ENCODE data around the gene ASB9. TPM values are rescaled to one million over a fixed set of nuclear protein-coding genes. Genes with fewer than 3 reads are reported as not detected.

Gene ASB9
- 10 to 100 TPM in 1 of 2 donors, 1 to 10 TPM in 1; 2.8 to 11.3 TPM for total RNA-seq
- 1 to 10 TPM; 2.4 to 3.1 TPM for polyA plus RNA-seq

- Histone ChIP-seq H3K9me3 (ENCODE audit: control insufficient read depth in 4 of 4, low read length in 3 of 4) (no peaks in the 10 kb centered on the region), H3K9ac (ENCODE audit: low read depth in 1 of 2, low read length in 2 of 2) (peak within 1 kb of the TSS; percentile 47 to 75), H3K4me3 (ENCODE audit: low read depth in 1 of 3, low read length in 3 of 3) (peak within 1 kb of the TSS in 1 of 3 donors; percentile 23), H3K36me3 (ENCODE audit: control insufficient read depth in 4 of 4, insufficient read depth in 3 of 4, low read depth in 1 of 4, low read length in 3 of 4) (peaks cover 0 to 2% (median 0%) of the 10 kb centered on the region in 4 donors), H3K4me1 (ENCODE audit: control insufficient read depth in 4 of 4, insufficient read depth in 4 of 4, low read length in 3 of 4) (peaks cover 4 to 15% (median 9%) of the 10 kb centered on the region in 4 donors), H3K27ac (ENCODE audit: low read depth in 1 of 2, low read length in 2 of 2) (peak within 1 kb of the TSS; percentile 85 to 88), H3K27me3 (ENCODE audit: control insufficient read depth in 4 of 4, insufficient read depth in 4 of 4, low read length in 3 of 4) (no peaks in the 10 kb centered on the region)
- peak; percentile 49 for DNase-seq (ENCODE audit: low spot score)
- TF ChIP-seq CTCF (IDR thresholded peaks at IDR 0.05; ENCODE audit: low read depth, low read length, missing input control) (no peak), TAF1 (conservative IDR thresholded peaks at IDR 0.05) (peak; percentile 21), GABPA (IDR thresholded peaks at IDR 0.05 in 1 of 2, conservative IDR thresholded peaks at IDR 0.05 in 1 of 2) (peak in 1 of 2 donors; percentile 38), HNF4A (conservative IDR thresholded peaks at IDR 0.05) (peak; percentile 79 to 81), FOXA1 (IDR thresholded peaks at IDR 0.05) (no peak), ATF3 (IDR thresholded peaks at IDR 0.05) (peak; percentile 84), HNF4G (IDR thresholded peaks at IDR 0.05) (peak; percentile 46), RXRA (IDR thresholded peaks at IDR 0.05) (peak; percentile 79 to 92), RAD21 (IDR thresholded peaks at IDR 0.05) (peak; percentile 28 to 31), SP1 (IDR thresholded peaks at IDR 0.05) (peak; percentile 87), JUND (IDR thresholded peaks at IDR 0.05) (peak; percentile 92 to 96), YY1 (IDR thresholded peaks at IDR 0.05) (peak; percentile 81), EGR1 (IDR thresholded peaks at IDR 0.05; ENCODE audit: low read depth in 2 of 2) (no peak), NR2F2 (IDR thresholded peaks at IDR 0.05) (no peak), ZBTB33 (IDR thresholded peaks at IDR 0.05) (peak; percentile 57), FOXA2 (IDR thresholded peaks at IDR 0.05) (no peak), MAX (IDR thresholded peaks at IDR 0.05) (peak; percentile 56), REST (IDR thresholded peaks at IDR 0.05) (peak; percentile 59)
- WGBS, result 6% methylated on average over 15 of the region's 15 CpGs
Measured at GRCh38 chrX:15269618-15270521, at the start of gene ASB9. Gene ASB9 (minus strand): TSS chrX:15270083. CDS start chrX:15269874, 209 bp downstream.
